Neural crest cell (in vitro differentiated cells): ENCODE measurements around the gene F2RL1. TPM values are rescaled to one million over a fixed set of nuclear protein-coding genes. Genes with fewer than 3 reads are reported as not detected.
A peak's percentile ranks its signal among the peaks of the same experiment; 100 is the strongest.

ENCODE experiments used
- DNase-seq: peaks from one replicate; pipeline ENCODE4 v3.0.0; 2021; ENCODE audit warnings: low read depth, mixed read lengths, low spot score
- H3K27ac Mint-ChIP-seq: one replicate; pipeline ENCODE4 v1.8.0; 2021; ENCODE audit warnings: mild to moderate bottlenecking, mixed read lengths; ENCODE audit not compliant: unreplicated experiment
- H3K27me3 Mint-ChIP-seq: 2 replicates; pipeline ENCODE4 v1.8.0; 2021; ENCODE audit warnings: low read depth, mild to moderate bottlenecking, mixed read lengths
- H3K36me3 Mint-ChIP-seq: 2 replicates; pipeline ENCODE4 v1.8.0; 2021; ENCODE audit warnings: low read depth, mild to moderate bottlenecking, mixed read lengths
- H3K4me1 Mint-ChIP-seq: 2 replicates; pipeline ENCODE4 v1.8.0; 2021; ENCODE audit warnings: mixed read lengths
- H3K4me3 Mint-ChIP-seq: one replicate; pipeline ENCODE4 v1.8.0; 2021; ENCODE audit warnings: mild to moderate bottlenecking, mixed read lengths
- H3K9me3 Mint-ChIP-seq: 2 replicates; pipeline ENCODE4 v1.8.0; 2021; ENCODE audit warnings: mixed read lengths
- total RNA-seq: library from RNA; stranded (reverse); gene quantifications from 2 replicates; pipeline ENCODE4 v1.2.1, GENCODE V29; 2021
- TF ChIP-seq, protein P1 (sequence below): fragments of 200-600 bp; sonication (generic); conservative IDR thresholded peaks from 2 replicates; pipeline ENCODE4 v1.5.0; 2021; ENCODE audit warnings: antibody characterized with exemption, mild to moderate bottlenecking

The F2RL1 gene
- total RNA-seq, 1 donor from 2014 or later: 0.30 TPM

DNA sequence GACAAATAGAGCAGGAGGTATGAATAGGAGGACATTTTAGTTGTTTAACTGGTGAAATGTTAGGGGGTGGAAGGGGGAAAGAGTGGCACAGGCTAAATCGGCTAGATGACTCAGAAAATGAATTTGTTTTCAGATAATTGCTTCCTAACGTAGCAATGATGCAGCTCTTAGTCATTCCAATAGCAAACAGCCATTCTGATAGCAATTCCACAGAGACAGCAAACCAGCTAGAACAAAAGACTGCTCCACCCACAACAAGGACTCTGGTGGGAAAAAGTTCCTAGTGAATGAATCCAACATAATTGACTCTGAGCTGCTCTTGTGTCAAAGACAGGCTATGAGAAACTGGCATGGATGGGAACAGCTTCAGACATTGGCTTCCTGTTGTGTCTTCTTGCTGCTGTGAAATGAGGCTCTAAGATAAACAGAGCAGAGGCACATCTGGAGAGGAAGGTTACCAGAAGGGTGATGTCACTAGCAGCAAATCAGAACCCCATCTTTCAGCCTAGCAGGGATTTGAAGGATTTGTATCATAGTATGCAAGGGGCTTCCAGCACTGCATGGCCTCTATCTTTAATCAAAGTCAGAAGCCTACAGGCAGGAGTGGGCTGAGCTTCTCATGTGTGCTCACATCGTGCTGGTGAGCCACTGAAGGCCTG, 28.1 kb upstream of the F2RL1 start:
- H3K36me3 Mint-ChIP-seq: no peaks in the 10 kb centered on the region
- no peaks in the 10 kb centered on the region for H3K9me3 Mint-ChIP-seq
- peak overlapping the region; percentile 24 for H3K27ac Mint-ChIP-seq
- peaks cover 26% of the 10 kb centered on the region for H3K4me1 Mint-ChIP-seq
- H3K27me3 Mint-ChIP-seq: no peaks in the 10 kb centered on the region
- H3K4me3 Mint-ChIP-seq: no peak overlapping the region
- no peak for DNase-seq
- TF ChIP-seq, protein P1, sequence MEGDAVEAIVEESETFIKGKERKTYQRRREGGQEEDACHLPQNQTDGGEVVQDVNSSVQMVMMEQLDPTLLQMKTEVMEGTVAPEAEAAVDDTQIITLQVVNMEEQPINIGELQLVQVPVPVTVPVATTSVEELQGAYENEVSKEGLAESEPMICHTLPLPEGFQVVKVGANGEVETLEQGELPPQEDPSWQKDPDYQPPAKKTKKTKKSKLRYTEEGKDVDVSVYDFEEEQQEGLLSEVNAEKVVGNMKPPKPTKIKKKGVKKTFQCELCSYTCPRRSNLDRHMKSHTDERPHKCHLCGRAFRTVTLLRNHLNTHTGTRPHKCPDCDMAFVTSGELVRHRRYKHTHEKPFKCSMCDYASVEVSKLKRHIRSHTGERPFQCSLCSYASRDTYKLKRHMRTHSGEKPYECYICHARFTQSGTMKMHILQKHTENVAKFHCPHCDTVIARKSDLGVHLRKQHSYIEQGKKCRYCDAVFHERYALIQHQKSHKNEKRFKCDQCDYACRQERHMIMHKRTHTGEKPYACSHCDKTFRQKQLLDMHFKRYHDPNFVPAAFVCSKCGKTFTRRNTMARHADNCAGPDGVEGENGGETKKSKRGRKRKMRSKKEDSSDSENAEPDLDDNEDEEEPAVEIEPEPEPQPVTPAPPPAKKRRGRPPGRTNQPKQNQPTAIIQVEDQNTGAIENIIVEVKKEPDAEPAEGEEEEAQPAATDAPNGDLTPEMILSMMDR: no peak

DNA sequence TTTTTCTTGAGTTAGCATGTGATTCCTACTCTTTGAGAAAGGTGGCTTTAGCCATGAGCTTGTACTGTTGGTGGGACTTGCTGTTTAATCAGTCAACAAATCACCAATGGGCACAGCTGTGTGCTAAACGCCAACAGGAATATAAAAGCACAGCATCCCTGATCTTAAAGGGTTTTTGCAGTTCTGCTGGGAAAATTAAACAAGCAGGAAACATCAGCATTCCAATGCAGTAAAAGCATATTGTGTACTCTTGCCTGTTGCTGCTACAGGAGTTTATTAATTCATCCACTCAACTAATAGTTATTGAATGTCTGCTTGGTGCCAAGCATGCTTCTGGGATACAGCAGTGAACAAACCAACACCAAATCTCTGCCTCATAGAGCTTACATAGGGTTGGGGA, 27.4 kb upstream of the F2RL1 start:
- H3K4me1 Mint-ChIP-seq: peaks cover 25% of the 10 kb centered on the region
- H3K27ac Mint-ChIP-seq: no peak overlapping the region
- H3K27me3 Mint-ChIP-seq: no peaks in the 10 kb centered on the region
- no peaks in the 10 kb centered on the region for H3K9me3 Mint-ChIP-seq
- TF ChIP-seq, protein P1: no peak
- no peak overlapping the region for H3K4me3 Mint-ChIP-seq
- DNase-seq: no peak
- no peaks in the 10 kb centered on the region for H3K36me3 Mint-ChIP-seq

DNA sequence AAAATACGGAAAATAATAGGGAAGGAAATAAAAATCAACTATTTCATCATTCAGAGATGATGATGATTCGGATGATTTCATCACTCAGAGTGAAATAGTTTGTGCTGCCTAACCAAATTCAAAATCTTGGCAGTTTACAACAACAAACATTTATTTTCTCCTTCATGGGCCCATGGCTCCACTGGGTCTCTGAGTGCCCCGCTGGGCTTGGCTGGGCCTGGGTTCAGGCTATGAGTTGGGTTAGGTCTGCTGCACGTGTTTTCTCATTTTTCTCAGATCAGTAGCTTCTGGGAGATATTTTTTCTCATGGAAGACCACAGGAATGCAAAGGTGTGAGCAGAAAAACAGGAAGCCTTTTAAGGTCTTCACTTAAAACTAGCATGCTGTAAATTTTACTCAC, 24.0 kb upstream of the F2RL1 start:
- Mint-ChIP-seq H3K27me3 (no peaks in the 10 kb centered on the region), H3K4me3 (no peak overlapping the region), H3K9me3 (no peaks in the 10 kb centered on the region), H3K4me1 (peaks cover 21% of the 10 kb centered on the region), H3K36me3 (no peaks in the 10 kb centered on the region), H3K27ac (no peak overlapping the region)
- TF ChIP-seq, protein P1: no peak
- no peak for DNase-seq

DNA sequence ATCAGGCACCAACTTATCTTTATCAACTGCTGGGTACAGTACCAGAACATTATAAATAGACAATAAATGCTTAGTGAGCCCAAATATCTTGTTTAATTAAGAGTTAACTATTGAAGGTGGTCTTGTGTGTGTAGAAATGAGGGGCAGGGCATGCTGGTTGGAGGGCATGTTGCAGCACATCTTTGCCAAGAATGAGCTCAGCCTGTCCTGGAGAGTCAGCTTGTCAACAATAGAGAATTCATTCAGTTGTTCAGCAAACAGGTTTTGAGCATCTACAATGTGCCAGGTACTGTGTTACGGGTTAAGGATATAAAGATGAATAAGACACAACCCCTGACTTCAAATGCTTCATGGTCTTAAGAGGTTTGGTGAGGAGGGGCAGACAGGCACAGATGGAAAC, 19.2 kb upstream of the F2RL1 start:
- Mint-ChIP-seq H3K27me3 (peaks cover 3% of the 10 kb centered on the region), H3K4me3 (no peak overlapping the region), H3K36me3 (no peaks in the 10 kb centered on the region), H3K9me3 (no peaks in the 10 kb centered on the region), H3K4me1 (no peaks in the 10 kb centered on the region), H3K27ac (no peak overlapping the region)
- DNase-seq: no peak
- TF ChIP-seq, protein P1: no peak

DNA sequence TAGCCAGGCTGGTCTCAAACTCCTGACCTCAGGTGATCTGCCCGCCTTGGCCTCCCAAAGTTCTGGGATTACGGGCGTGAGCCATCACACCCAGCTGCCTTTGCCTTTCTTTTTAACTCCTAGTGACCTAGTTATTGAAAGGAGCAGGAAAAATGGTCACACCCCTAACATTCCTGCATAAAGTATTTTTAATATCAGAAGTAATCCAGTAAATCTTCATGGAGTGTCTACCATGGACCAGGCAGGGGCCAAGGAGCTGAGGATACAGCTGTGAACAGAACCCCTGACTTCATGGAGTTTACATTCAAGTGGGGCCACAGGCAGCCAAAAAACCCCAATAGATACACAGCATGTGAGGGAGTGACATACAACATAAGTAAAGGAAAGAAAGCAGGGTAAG, 18.3 kb upstream of the F2RL1 start:
- Mint-ChIP-seq H3K9me3 (no peaks in the 10 kb centered on the region), H3K4me1 (no peaks in the 10 kb centered on the region)

More for the DNA sequence above, 18.3 kb upstream of the F2RL1 start:
- H3K4me3 Mint-ChIP-seq: no peak overlapping the region
- H3K36me3 Mint-ChIP-seq: no peaks in the 10 kb centered on the region
- H3K27ac Mint-ChIP-seq: no peak overlapping the region
- no peak for DNase-seq
- H3K27me3 Mint-ChIP-seq: peaks cover 3% of the 10 kb centered on the region
- TF ChIP-seq, protein P1: no peak
